Ishikawa (cell line): ENCODE data around the gene ZFYVE1.

Experiments
- CEBPB ChIP-seq: IDR thresholded peaks from 2 replicates; pipeline ENCODE4 v1.6.1; 2012
- CREB1 ChIP-seq: IDR thresholded peaks from 2 replicates; pipeline ENCODE4 v1.6.1; 2012; ENCODE audit warnings: low read depth
- EGR1 ChIP-seq: IDR thresholded peaks from 2 replicates; pipeline ENCODE4 v1.6.1; 2012
- EP300 ChIP-seq: IDR thresholded peaks from 2 replicates; pipeline ENCODE4 v1.6.1; 2012; ENCODE audit warnings: borderline replicate concordance
- FOXM1 ChIP-seq: IDR thresholded peaks from 2 replicates; pipeline ENCODE4 v1.6.1; 2012; ENCODE audit warnings: low read depth, borderline replicate concordance
- MAX ChIP-seq: IDR thresholded peaks from 2 replicates; pipeline ENCODE4 v1.6.1; 2012
- NFIC ChIP-seq: IDR thresholded peaks from 2 replicates; pipeline ENCODE4 v1.6.1; 2012
- RAD21 ChIP-seq: IDR thresholded peaks from 2 replicates; pipeline ENCODE4 v1.6.1; 2012; ENCODE audit warnings: low read depth
- REST ChIP-seq: IDR thresholded peaks from 2 replicates; pipeline ENCODE4 v1.6.1; 2012; ENCODE audit warnings: low read depth, mild to moderate bottlenecking
- TAF1 ChIP-seq: IDR thresholded peaks from 2 replicates; pipeline ENCODE4 v1.6.1; 2012; ENCODE audit warnings: low read depth, mild to moderate bottlenecking
- TCF12 ChIP-seq: IDR thresholded peaks from 2 replicates; pipeline ENCODE4 v1.6.1; 2012; ENCODE audit warnings: low read depth
- TEAD4 ChIP-seq: IDR thresholded peaks from 2 replicates; pipeline ENCODE4 v1.6.1; 2012
- YY1 ChIP-seq: IDR thresholded peaks from 2 replicates; pipeline ENCODE4 v1.6.1; 2012; ENCODE audit warnings: low read depth
- ZBTB7A ChIP-seq: IDR thresholded peaks from 2 replicates; pipeline ENCODE4 v1.6.1; 2012; ENCODE audit warnings: low read depth
- TF ChIP-seq, protein P1 (sequence below): IDR thresholded peaks from 2 replicates; pipeline ENCODE4 v1.6.1; 2012

The ZFYVE1 gene

DNA sequence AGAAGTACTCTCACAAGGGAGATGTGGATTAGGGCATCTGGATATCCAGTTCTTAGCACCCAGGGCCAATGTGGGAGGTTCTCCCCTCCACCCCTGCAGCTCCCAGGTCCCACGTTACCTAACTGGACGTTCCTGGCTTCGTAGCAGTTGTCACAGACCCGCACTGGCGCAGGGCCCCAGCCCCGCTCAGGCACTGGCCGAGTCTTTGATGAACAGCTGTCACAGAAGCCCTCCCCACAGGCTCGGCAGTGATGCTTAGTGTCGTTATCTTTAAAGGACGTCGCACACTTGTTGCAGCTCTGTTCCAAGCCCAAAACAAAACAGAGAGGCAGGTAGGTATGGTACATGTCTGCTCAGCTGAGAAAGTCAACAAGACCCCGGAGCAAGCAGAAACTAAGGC is 52.2 kb downstream of the ZFYVE1 start:
- TF ChIP-seq TAF1 (no peak), FOXM1 (no peak), CREB1 (no peak), NFIC (no peak), YY1 (no peak), EP300 (no peak), TEAD4 (no peak), RAD21 (no peak), REST (no peak), ZBTB7A (no peak), TCF12 (no peak), EGR1 (no peak), CEBPB (no peak)
- TF ChIP-seq, protein P1, sequence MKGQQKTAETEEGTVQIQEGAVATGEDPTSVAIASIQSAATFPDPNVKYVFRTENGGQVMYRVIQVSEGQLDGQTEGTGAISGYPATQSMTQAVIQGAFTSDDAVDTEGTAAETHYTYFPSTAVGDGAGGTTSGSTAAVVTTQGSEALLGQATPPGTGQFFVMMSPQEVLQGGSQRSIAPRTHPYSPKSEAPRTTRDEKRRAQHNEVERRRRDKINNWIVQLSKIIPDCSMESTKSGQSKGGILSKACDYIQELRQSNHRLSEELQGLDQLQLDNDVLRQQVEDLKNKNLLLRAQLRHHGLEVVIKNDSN, result no peak

- TF ChIP-seq CREB1, result no peak
- no peak for TF ChIP-seq RAD21
- no peak for TF ChIP-seq REST
- no peak for TF ChIP-seq CEBPB
- no peak for TF ChIP-seq NFIC
- no peak for TF ChIP-seq MAX
- TF ChIP-seq EP300, result no peak
These were observed 56.0 kb downstream of the ZFYVE1 start for GRCh38 chr14:72970824-72971434.

DNA sequence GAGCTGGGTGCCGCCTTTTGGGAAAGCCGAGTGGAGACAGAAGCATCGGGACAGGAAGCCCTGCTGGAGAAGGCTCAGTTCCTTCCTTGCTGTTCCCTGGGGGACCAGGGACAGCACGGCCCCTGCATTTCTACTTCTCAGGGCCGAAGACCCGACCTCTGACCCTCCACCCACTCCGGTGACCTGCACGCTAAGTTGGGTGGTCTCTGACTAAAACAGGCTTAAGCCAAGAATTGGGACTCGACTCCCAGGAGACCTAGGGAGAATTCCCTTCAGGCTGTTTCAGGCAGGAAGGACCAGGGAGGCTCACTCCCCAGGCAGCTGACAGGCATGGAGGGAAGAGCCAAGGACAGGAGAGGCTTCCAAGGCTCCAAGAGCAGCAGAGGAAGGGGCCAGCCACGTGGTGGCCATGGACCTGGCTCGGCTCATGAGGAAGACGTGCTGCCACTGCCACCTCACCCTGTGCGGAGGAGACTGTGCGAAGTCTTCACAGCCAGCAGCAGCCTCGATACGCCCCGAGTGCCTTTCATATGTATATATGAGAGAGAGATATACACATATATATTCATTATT is 56.8 kb downstream of the ZFYVE1 start:
- TF ChIP-seq TCF12, result no peak
- no peak for TF ChIP-seq EGR1
- TF ChIP-seq, protein P1, result no peak
- no peak for TF ChIP-seq TEAD4
- no peak for TF ChIP-seq MAX
- TF ChIP-seq RAD21, result no peak
- no peak for TF ChIP-seq EP300
- TF ChIP-seq REST, result no peak
- no peak for TF ChIP-seq CREB1
- no peak for TF ChIP-seq ZBTB7A
- no peak for TF ChIP-seq CEBPB
- no peak for TF ChIP-seq TAF1
- no peak for TF ChIP-seq YY1
- no peak for TF ChIP-seq FOXM1
- TF ChIP-seq NFIC, result no peak

DNA sequence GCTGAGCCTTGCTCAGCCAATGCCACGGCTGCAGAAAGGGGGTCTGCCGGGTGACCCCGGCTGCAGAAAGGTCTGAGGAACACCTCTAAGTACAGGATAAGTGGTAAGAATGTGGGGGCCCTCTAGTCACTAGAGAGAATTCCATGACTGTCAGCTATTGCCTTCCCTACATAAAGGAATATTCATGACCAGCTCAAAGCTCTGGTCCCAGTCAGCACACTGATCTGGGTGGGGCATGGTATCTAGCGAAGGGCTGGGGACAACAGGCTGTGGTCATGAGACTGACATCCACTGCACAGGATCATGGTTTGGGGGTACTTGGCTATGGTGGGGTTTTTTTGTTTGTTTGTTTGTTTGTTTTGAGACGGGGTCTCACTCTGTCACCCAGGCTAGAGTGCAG is 58.6 kb downstream of the ZFYVE1 start:
- TF ChIP-seq TAF1, result no peak
- no peak for TF ChIP-seq MAX
- TF ChIP-seq YY1, result no peak
- TF ChIP-seq TCF12, result no peak
- no peak for TF ChIP-seq NFIC
- no peak for TF ChIP-seq REST
- TF ChIP-seq, protein P1, result no peak
- no peak for TF ChIP-seq FOXM1
- no peak for TF ChIP-seq CEBPB
